ENCODE measurements around the gene FOXK1.
"Not testable (repeated sequence)": the region's sequence is repeated elsewhere in the genome, so short reads cannot be mapped to it uniquely, and the experiment has no call there.

The FOXK1 gene

DNA sequence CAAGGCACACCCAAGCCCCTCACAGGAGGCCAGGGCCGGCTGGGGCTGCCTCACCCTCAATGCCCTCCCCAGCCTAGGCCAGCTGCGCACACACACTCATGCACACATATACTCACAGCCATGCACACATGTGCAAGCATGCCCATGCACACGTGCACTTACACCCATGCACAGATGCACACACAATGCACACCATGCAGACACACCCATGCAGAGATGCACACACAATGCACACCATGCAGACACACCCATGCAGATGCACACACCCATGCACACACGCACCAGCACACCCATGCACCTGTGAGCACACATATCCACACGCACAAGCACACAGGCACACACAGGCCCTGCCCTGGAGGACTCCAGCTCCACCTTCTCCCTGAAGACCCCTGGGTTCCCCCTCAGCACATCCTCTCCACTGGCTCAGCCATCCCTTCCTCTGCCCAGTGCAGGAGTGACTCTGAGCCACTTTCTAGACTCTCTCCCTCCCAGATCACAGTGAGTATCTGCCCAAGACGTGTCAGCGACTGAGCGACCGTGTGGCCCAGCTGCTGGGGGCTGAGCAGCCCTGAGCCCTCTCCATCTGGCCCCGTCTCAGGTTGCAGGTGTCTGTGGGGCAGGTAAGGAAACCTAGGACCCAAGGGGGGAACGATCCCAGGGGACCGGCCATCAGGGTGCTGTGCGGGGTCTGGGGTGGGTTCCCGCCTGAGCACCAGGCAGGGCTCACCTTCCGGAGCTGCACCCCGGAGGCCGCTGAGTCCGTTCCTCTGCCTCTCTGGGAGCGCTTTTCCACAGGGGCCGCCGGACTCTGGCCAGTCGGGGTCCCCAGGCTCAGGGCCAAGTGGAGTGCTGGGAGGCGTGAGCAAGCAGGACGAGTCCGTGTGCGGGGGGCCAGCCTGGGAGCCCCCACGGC is 119.1 kb downstream of the FOXK1 start:
- DNase-seq (ENCODE audit: low read depth): no peak

DNA sequence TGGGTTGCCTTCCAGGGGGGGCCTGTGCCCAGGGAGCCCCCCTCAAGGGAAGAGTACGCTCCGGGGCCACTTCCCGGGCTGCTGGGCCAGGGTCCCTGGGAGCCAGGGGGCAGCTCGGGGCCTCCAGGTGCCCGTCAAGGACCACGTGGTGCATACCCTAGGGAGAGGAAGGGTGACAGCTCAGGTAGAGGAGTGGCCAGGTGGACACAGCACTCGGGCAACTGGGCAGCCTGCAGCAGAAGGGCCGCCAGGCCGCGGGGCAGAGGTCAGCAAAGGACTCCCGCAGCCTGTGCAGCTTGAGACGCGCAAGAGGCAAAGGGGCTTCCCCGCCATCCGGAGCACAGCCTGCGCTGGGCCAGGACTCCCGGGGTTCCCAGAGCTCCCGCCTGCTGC is 119.7 kb downstream of the FOXK1 start:
- no peak for DNase-seq (ENCODE audit: low read depth)

GRCh38 chr7:4802577-4802976 is 120.5 kb downstream of the FOXK1 start:
- not testable (repeated sequence) for DNase-seq (ENCODE audit: low read depth)

- no peak for DNase-seq (ENCODE audit: low read depth)
Measured at GRCh38 chr7:4803397-4804241, 121.5 kb downstream of the FOXK1 start.

GRCh38 chr7:4805110-4805983 is 123.3 kb downstream of the FOXK1 start:
- no peak for DNase-seq (ENCODE audit: low read depth)

GRCh38 chr7:4805984-4806300 is 123.8 kb downstream of the FOXK1 start:
- DNase-seq (ENCODE audit: low read depth): no peak

GRCh38 chr7:4806983-4807597 is 125.0 kb downstream of the FOXK1 start:
- DNase-seq (ENCODE audit: low read depth): no peak

GRCh38 chr7:4807598-4808016 is 125.5 kb downstream of the FOXK1 start:
- no peak for DNase-seq (ENCODE audit: low read depth)

DNA sequence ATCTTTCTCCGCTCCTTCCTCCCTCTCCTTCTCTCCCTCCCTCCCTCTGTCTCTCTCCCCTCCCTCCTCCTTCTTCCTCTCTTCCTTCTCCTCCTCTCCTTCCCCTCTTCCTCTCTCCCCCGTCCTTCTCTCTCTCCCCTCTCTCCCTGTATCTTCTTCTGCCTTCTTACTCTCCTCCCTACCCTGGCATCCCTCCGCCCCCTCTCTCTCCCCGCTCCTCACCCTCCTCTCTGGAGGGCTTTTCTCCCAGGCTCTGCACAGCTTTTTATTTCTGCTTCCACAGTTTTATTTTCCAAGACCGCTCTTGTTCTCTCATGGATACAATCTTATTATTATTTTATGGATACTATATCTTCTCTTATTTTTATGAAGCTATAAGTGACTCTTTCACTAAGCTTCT is 125.9 kb downstream of the FOXK1 start:
- DNase-seq (ENCODE audit: low read depth): no peak

- DNase-seq (ENCODE audit: low read depth): no peak
Measured at GRCh38 chr7:4808565-4808964, 126.5 kb downstream of the FOXK1 start.

DNA sequence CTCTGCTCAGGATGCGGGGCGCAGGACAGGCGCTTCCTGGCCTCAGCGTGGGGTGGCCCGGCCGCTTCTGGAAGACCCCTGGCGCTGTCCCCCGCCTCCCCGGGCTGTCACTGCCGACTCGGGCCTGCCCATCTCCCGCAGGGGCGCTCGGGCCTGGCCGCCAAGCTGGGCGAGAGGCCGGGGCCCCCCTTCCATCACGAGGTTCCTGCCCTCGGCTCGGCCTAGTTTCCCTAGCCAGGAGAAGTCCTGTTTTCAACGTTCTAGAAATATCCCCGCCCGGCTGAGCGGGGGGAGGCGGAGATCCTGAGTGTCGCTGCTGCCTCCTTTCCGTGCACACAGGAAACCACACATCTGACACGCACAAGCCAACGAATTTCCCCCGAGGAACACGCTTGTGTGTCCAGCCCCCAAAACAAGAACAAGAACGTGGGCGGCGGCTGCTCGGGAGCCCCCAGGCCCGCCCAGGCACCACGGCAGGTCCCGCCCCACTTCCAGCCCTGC is 127.0 kb downstream of the FOXK1 start:
- no peak for DNase-seq (ENCODE audit: low read depth)

DNA sequence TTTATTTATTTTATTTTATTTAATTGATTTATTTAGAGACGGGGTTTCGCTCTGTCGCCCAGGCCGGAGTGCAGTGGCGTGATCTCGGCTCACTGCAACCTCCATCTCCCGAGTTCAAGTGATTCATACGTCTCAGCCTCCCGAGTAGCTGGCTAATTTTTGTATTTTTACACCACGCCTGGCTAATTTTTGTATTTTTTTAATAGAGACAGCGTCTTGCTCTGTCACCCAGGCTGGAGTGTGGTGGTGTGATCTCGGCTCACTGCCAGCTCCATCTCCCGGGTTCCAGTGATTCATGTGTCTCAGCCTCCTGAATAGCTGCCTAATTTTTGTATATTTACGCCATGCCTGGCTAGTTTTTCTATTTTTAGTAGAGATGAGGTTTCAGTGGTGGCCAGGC is 127.6 kb downstream of the FOXK1 start:
- no peak for DNase-seq (ENCODE audit: low read depth)

DNA sequence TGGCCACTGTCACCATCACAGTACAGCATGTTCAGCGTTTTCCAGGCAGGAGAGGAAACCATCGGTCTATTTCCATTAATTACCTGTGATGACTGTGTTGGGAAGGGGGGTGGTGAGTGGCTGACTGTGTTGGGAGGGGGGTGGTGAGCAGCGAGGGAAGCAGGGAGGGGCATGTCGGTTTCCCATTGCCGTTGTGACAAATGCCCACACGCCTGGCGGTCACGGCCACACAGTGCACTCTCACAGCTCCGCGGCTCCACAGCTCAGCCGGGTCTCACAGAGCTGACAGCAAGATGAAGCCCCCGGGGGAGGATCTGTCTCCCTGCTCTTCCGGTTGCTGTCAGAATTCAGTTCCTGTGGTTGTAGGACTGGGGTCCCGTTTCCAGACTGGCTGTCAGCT is 132.3 kb downstream of the FOXK1 start:
- no peak for DNase-seq (ENCODE audit: low read depth)

- no peak for DNase-seq (ENCODE audit: low read depth)
Measured at GRCh38 chr7:4815121-4815520, 133.0 kb downstream of the FOXK1 start.

- DNase-seq (ENCODE audit: low read depth): no peak
Measured at GRCh38 chr7:4815609-4816418, 133.7 kb downstream of the FOXK1 start.

DNA sequence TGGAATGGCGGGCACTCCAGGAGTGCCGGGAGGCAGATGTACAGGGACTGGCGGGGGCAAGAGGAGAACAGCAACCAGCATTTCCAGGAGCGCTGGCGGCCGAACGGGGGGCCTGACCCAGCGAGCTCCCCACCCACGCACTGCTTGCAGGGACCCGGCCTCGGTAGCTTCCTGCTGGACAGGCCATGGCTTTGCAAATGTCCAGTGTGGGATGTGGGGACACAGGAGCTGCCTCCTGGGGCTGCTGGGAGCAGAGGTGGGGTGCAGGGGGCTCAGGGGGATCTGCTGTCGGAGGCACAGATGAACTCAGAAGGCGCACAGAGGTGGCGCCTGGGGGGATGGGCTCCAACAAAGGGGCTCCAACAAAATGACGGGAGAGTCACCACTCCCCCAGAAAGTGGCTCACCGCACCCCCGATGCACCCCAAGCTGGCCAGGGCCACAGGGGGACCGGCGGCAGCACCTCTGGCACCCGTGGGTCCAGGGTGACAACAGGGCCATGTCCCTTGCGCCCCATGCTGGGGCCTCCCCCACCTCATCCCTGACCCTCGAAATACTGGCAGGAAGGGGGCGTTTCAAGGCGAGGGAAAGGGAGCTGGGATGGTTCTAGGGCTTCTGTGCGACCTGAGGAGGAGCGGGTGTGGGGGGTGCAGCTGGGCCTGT is 134.5 kb downstream of the FOXK1 start:
- DNase-seq (ENCODE audit: low read depth): no peak

DNA sequence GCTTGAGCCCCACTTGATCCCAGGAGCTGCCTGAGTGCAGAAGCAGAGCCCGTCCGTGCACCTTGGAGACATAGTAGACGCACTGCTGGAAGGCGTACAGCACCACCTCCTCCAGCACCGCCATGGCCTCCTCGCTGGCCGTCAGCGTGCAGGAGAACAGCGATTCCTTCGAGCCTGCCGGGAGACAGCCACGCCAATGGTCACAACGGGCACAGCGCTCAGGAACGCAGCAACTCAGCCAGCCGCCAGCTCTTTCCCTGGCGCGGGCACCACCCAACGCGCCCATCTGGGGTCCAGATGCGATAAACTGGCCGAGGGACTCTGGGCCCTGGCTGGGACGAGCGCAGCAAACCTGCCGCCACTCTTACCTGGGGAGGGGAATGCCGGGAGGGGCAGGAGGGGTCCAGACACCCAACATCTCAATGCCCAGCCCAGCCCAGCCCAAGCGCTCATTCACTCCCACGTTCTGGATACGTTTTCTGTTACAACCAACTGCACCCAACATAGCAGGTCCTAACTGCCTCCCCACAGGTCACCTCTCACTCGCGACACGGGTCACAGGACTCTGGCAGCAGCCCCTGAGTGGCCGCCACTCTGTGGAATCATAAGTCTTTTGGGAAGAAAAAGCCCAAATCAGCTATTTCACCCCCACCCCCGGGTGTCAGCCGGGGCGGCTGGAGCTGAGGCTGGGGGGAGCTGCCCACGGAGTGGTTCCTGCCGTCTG is 135.2 kb downstream of the FOXK1 start:
- no peak for DNase-seq (ENCODE audit: low read depth)

- DNase-seq (ENCODE audit: low read depth): no peak
Measured at GRCh38 chr7:4818000-4818794, 136.1 kb downstream of the FOXK1 start.

Measured in activated T-cell treated with anti-CD3 and anti-CD28 coated beads for 48 hours (primary cell).